K562 (cell line): ENCODE results near the gene CPPED1. TPM values are rescaled to one million over a fixed set of nuclear protein-coding genes. Genes with fewer than 3 reads are reported as not detected.

Experiments used
- ELF2 ChIP-seq: fragments of 250-450 bp; sonication (Bioruptor Pico); IDR thresholded peaks from 2 replicates; pipeline ENCODE4 v1.5.0; 2021; ENCODE audit warnings: mild to moderate bottlenecking
- ETS2 ChIP-seq: IDR thresholded peaks from 2 replicates; pipeline ENCODE4 v1.6.1; 2016; ENCODE audit warnings: borderline replicate concordance, missing genetic modification characterization, mild to moderate bottlenecking, moderate library complexity, missing compliant biosample characterization; ENCODE audit not compliant: poor library complexity, severe bottlenecking
- FOSL1 ChIP-seq: fragments of 200-800 bp; sonication (Bioruptor generic); conservative IDR thresholded peaks from 2 replicates; pipeline ENCODE4 v1.6.1; 2016; ENCODE audit warnings: missing genetic modification characterization, missing compliant biosample characterization
- GTF2E2 ChIP-seq: fragments of 200-800 bp; sonication (Bioruptor generic); IDR thresholded peaks from 2 replicates; pipeline ENCODE4 v1.6.1; 2016; ENCODE audit warnings: missing genetic modification characterization, missing compliant biosample characterization
- MEF2A ChIP-seq: IDR thresholded peaks from 2 replicates; pipeline ENCODE4 v1.6.1; 2011; ENCODE audit warnings: low read depth, mild to moderate bottlenecking, low read length, moderate library complexity; ENCODE audit not compliant: control insufficient read depth
- MEF2D ChIP-seq: conservative IDR thresholded peaks from 2 replicates; pipeline ENCODE4 v1.6.1; 2016; ENCODE audit warnings: low read depth, missing genetic modification characterization, missing compliant biosample characterization
- MEIS2 ChIP-seq: fragments of 450-650 bp; IDR thresholded peaks from 2 replicates; pipeline ENCODE4 v1.6.1; 2014; ENCODE audit warnings: mild to moderate bottlenecking; ENCODE audit not compliant: partially characterized antibody
- MTA2 ChIP-seq: fragments of 450-650 bp; IDR thresholded peaks from 2 replicates; pipeline ENCODE4 v1.6.1; 2016; ENCODE audit warnings: low read depth
- RFX7 ChIP-seq: fragments of 250-450 bp; sonication (Bioruptor Pico); IDR thresholded peaks from 2 replicates; pipeline ENCODE4 v1.5.1; 2021; ENCODE audit warnings: mild to moderate bottlenecking
- SMARCA4 ChIP-seq: fragments of 450-650 bp; IDR thresholded peaks from 2 replicates; pipeline ENCODE4 v1.6.1; 2016
- STAT5A ChIP-seq: IDR thresholded peaks from 2 replicates; pipeline ENCODE4 v1.6.1; 2012; ENCODE audit warnings: low read length, inconsistent platforms, borderline replicate concordance
- TAL1 ChIP-seq: fragments of 450-650 bp; IDR thresholded peaks from 2 replicates; pipeline ENCODE4 v1.6.1; 2016; ENCODE audit warnings: mild to moderate bottlenecking
- TEAD1 ChIP-seq, 2 experiments: fragments of 450-650 bp in 1 of 2; sonication (generic) in 1 of 2; formaldehyde crosslinking; IDR thresholded peaks; 2 replicates each; pipeline versions ENCODE4 v1.4.0 to v1.8.0; 2020 to 2022; ENCODE audit warnings: mild to moderate bottlenecking in 2 of 2, missing genetic modification reagents in 1 of 2
- XRCC3 ChIP-seq: fragments of 450-650 bp; IDR thresholded peaks from 2 replicates; pipeline ENCODE4 v1.6.1; 2017; ENCODE audit warnings: mild to moderate bottlenecking, moderate library complexity
- ZNF589 ChIP-seq: fragments of 200-800 bp; sonication (Bioruptor generic); IDR thresholded peaks from 2 replicates; pipeline ENCODE4 v1.6.1; 2016; ENCODE audit warnings: low read depth, missing genetic modification characterization, missing compliant biosample characterization
- polyA plus RNA-seq, 8 experiments: library from polyadenylated mRNA; depleted of rRNA in 4 of 8; stranded (reverse) in 5 of 8; unstranded in 3 of 8; fragments of >200 nt; fragmentation: Nextera tagmentation in 2 of 8; fragmentation: Illumina TruSeq in 1 of 8; extraction: Ambion mirVana in 2 of 8; extraction: Trizol in 1 of 8; gene quantifications; 2 replicates each; pipeline versions ENCODE4 v1.2.1 to v1.2.3, GENCODE V29; 2011 to 2014; ENCODE audit warnings: inconsistent platforms in 1 of 8, missing spikeins in 1 of 8
- total RNA-seq, 7 experiments: library from RNA; depleted of rRNA in 6 of 7; stranded (reverse); fragments of >200 nt in 6 of 7; fragmentation: Illumina TruSeq in 2 of 7; extraction: Trizol in 2 of 7; gene quantifications; 2 replicates each; pipeline versions ENCODE4 v1.2.1 to v1.2.3, GENCODE V29; 2011 to 2021; ENCODE audit warnings: low replicate concordance in 1 of 7
- TF ChIP-seq, protein P1 (sequence below), 2 experiments: fragments of 450-650 bp; formaldehyde crosslinking in 1 of 2; IDR thresholded peaks; 2 replicates each; pipeline versions ENCODE4 v1.4.0 to v1.6.1; 2014 to 2020; ENCODE audit warnings: mild to moderate bottlenecking in 2 of 2, borderline replicate concordance in 1 of 2, low read depth in 1 of 2
- TF ChIP-seq, protein P2 (sequence below): sonication (generic); formaldehyde crosslinking; IDR thresholded peaks from 2 replicates; pipeline ENCODE4 v1.8.1; 2023; ENCODE audit warnings: missing genetic modification reagents, mild to moderate bottlenecking, borderline replicate concordance

Gene CPPED1
- total and polyA plus RNA-seq, 9 of the 15 experiments (the other 6 are each of a cell fraction or from before 2014, with no cell fraction given), result 7.5 to 25.7 (median 16.9) TPM

DNA sequence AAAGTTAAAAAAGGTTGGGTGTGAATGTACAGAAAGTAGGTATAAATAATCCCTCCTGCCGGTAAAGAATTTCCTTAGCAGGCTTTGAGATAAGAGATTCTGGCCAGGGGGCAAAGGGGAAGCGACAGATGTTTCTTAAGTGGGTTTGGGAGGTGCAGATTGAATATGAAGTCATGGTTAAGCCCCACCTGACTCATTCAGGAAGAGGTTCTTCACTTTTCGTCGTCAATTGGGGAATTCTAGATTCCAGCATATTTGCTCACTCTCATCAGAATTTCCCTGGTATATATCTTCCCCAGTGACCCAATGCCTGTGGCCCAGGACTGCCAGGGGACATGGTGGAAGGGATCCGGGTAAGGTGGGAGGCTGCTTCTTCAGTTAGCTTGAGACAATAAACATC lies 127.8 kb downstream of the CPPED1 start (continued):
- TF ChIP-seq, protein P1, sequence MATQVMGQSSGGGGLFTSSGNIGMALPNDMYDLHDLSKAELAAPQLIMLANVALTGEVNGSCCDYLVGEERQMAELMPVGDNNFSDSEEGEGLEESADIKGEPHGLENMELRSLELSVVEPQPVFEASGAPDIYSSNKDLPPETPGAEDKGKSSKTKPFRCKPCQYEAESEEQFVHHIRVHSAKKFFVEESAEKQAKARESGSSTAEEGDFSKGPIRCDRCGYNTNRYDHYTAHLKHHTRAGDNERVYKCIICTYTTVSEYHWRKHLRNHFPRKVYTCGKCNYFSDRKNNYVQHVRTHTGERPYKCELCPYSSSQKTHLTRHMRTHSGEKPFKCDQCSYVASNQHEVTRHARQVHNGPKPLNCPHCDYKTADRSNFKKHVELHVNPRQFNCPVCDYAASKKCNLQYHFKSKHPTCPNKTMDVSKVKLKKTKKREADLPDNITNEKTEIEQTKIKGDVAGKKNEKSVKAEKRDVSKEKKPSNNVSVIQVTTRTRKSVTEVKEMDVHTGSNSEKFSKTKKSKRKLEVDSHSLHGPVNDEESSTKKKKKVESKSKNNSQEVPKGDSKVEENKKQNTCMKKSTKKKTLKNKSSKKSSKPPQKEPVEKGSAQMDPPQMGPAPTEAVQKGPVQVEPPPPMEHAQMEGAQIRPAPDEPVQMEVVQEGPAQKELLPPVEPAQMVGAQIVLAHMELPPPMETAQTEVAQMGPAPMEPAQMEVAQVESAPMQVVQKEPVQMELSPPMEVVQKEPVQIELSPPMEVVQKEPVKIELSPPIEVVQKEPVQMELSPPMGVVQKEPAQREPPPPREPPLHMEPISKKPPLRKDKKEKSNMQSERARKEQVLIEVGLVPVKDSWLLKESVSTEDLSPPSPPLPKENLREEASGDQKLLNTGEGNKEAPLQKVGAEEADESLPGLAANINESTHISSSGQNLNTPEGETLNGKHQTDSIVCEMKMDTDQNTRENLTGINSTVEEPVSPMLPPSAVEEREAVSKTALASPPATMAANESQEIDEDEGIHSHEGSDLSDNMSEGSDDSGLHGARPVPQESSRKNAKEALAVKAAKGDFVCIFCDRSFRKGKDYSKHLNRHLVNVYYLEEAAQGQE (IDR thresholded peaks at IDR 0.05; ENCODE audit: borderline replicate concordance), result no peak
- TF ChIP-seq, protein P1 (CRISPR knock-in tag; IDR thresholded peaks at IDR 0.05; ENCODE audit: low read depth), result no peak
- TF ChIP-seq, protein P2, sequence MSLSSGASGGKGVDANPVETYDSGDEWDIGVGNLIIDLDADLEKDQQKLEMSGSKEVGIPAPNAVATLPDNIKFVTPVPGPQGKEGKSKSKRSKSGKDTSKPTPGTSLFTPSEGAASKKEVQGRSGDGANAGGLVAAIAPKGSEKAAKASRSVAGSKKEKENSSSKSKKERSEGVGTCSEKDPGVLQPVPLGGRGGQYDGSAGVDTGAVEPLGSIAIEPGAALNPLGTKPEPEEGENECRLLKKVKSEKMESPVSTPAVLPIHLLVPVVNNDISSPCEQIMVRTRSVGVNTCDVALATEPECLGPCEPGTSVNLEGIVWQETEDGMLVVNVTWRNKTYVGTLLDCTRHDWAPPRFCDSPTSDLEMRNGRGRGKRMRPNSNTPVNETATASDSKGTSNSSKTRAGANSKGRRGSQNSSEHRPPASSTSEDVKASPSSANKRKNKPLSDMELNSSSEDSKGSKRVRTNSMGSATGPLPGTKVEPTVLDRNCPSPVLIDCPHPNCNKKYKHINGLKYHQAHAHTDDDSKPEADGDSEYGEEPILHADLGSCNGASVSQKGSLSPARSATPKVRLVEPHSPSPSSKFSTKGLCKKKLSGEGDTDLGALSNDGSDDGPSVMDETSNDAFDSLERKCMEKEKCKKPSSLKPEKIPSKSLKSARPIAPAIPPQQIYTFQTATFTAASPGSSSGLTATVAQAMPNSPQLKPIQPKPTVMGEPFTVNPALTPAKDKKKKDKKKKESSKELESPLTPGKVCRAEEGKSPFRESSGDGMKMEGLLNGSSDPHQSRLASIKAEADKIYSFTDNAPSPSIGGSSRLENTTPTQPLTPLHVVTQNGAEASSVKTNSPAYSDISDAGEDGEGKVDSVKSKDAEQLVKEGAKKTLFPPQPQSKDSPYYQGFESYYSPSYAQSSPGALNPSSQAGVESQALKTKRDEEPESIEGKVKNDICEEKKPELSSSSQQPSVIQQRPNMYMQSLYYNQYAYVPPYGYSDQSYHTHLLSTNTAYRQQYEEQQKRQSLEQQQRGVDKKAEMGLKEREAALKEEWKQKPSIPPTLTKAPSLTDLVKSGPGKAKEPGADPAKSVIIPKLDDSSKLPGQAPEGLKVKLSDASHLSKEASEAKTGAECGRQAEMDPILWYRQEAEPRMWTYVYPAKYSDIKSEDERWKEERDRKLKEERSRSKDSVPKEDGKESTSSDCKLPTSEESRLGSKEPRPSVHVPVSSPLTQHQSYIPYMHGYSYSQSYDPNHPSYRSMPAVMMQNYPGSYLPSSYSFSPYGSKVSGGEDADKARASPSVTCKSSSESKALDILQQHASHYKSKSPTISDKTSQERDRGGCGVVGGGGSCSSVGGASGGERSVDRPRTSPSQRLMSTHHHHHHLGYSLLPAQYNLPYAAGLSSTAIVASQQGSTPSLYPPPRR (CRISPR knock-in tag), result 0 out of 2 replicates have a peak, but pooled peaks have one; percentile 16
- TF ChIP-seq SMARCA4 (peak; percentile 70; the same call in 1 of the 2 replicates), TEAD1 (CRISPR knock-in tag; IDR thresholded peaks at IDR 0.05) (no peak), MEF2A (no peak), ELF2 (CRISPR knock-in tag) (no peak), ZNF589 (CRISPR knock-in tag) (no peak), MTA2 (peak; percentile 63), GTF2E2 (tag) (no peak), STAT5A (peak; percentile 42; the same call in 1 of the 2 replicates), FOSL1 (tag) (peak; percentile 67), MEIS2 (peak; percentile 36), MEF2D (no peak), TAL1 (peak; percentile 68), RFX7 (CRISPR knock-in tag) (no peak), XRCC3 (no peak), ETS2 (tag) (no peak)
